Endothelial cell of hepatic sinusoid (primary cell): Measurements from ENCODE around the gene RPGRIP1.

Experiments used
- in situ Hi-C: cut with HindIII; loops from 2 replicates; pipeline ENCODE4 v1.10.0; 2017; ENCODE audit warnings: low sequenced_read_pairs

The RPGRIP1 gene

GRCh38 chr14:21279783-21280182, at the start of gene RPGRIP1:
RPGRIP1 (plus strand) TSS chr14:21280083; CDS start chr14:21287977, 7,894 bp downstream.
- in situ Hi-C loops: no loop called here

GRCh38 chr14:21231020-21231652, 48.7 kb upstream of the RPGRIP1 start:
- in situ Hi-C loops: no loop called here

GRCh38 chr14:21233457-21234076, 46.3 kb upstream of the RPGRIP1 start:
- in situ Hi-C loops: no loop called here

GRCh38 chr14:21234112-21234511, 45.8 kb upstream of the RPGRIP1 start:
- in situ Hi-C loops: no loop called here

GRCh38 chr14:21236948-21237797, 42.7 kb upstream of the RPGRIP1 start:
- in situ Hi-C loops: no loop called here

- in situ Hi-C loops: no loop called here
Measured at GRCh38 chr14:21238823-21239518, 40.9 kb upstream of the RPGRIP1 start.

- in situ Hi-C loops: no loop called here
Measured at GRCh38 chr14:21240417-21240816, 39.5 kb upstream of the RPGRIP1 start.

GRCh38 chr14:21241218-21241819, 38.6 kb upstream of the RPGRIP1 start:
- in situ Hi-C loops: no loop called here

GRCh38 chr14:21244544-21244943, 35.3 kb upstream of the RPGRIP1 start:
- in situ Hi-C loops: no loop called here

GRCh38 chr14:21245813-21246212, 34.1 kb upstream of the RPGRIP1 start:
- in situ Hi-C loops: no loop called here

GRCh38 chr14:21248338-21248737, 31.5 kb upstream of the RPGRIP1 start:
- in situ Hi-C loops: no loop called here

GRCh38 chr14:21248739-21249411, 31.0 kb upstream of the RPGRIP1 start:
- in situ Hi-C loops: no loop called here

GRCh38 chr14:21251215-21251614, 28.7 kb upstream of the RPGRIP1 start:
- in situ Hi-C loops: loop anchor here (10.0 kb wide), 1 partner anchor 46 kb away; no protein-coding TSS in a partner anchor

GRCh38 chr14:21252149-21252548, 27.7 kb upstream of the RPGRIP1 start:
- in situ Hi-C loops: loop anchor here (10.0 kb wide), 1 partner anchor 47 kb away; no protein-coding TSS in a partner anchor

- in situ Hi-C loops: loop anchor here (10.0 kb wide), 1 partner anchor 51 kb away; no protein-coding TSS in a partner anchor
Measured at GRCh38 chr14:21255385-21256101, 24.3 kb upstream of the RPGRIP1 start.

- in situ Hi-C loops: loop anchor here (10.0 kb wide), 1 partner anchor 51 kb away; no protein-coding TSS in a partner anchor
Measured at GRCh38 chr14:21256102-21256447, 23.8 kb upstream of the RPGRIP1 start.

- in situ Hi-C loops: loop anchor here (10.0 kb wide), 1 partner anchor 52 kb away; no protein-coding TSS in a partner anchor
Measured at GRCh38 chr14:21256539-21257393, 23.1 kb upstream of the RPGRIP1 start.

- in situ Hi-C loops: loop anchor here (10.0 kb wide), 1 partner anchor 53 kb away; no protein-coding TSS in a partner anchor
Measured at GRCh38 chr14:21257394-21257909, 22.4 kb upstream of the RPGRIP1 start.
